Smooth muscle cell of the coronary artery (primary cell): ENCODE data around the gene GCHFR. TPM values are rescaled to one million over a fixed set of nuclear protein-coding genes. Genes with fewer than 3 reads are reported as not detected.

Experiments
- total RNA-seq: library from RNA; depleted of rRNA; stranded (reverse); fragments of >200 nt; gene quantifications from 2 replicates; pipeline ENCODE4 v1.2.3, GENCODE V29; 2014; ENCODE audit warnings: low replicate concordance

Gene GCHFR
- total RNA-seq: 1.5 and 2.5 TPM in 2 replicates

DNA sequence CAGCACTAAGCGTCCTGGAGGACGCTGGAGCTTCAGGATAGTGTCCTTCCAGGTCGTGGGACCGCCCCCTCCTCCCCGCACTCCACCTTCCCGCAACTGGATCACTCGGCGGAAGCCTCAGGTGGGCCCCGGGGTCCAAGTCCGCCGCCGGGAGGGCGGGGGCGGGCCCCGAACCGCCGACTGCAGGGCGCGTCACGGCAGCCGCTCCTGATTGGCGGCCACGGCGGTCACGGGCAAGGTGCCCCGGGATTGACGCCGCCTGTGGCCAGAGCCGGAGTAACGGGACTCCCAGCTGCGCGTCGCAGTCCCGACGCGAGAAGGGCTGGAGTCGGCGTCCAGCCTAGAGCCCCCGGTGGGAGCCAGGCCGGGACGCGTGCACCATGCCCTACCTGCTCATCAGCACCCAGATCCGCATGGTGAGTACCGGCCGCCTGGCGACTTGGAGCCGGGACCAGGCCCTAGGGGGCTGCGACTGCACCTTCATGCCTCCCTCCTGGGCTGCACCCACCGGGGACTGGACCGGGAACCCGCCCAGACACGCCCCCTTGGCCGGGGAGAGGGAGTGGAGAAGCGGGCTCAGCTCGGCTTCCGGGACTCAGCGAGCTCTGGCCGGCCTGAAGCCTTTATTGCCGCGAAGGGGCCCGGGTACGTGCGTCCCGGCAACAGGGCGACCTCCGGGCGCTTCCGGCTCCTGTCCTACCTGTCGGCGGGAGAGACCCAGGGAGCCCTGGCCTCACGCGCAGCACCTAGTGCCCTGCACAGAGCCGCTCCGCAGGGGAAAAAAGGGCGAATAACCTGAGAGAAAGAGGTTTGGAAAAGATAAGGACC is at the start of gene GCHFR:
TSS of gene GCHFR (plus strand) at position 268 of the 828 bp plus-strand sequence. CDS start at position 381, 113 bp downstream.

DNA sequence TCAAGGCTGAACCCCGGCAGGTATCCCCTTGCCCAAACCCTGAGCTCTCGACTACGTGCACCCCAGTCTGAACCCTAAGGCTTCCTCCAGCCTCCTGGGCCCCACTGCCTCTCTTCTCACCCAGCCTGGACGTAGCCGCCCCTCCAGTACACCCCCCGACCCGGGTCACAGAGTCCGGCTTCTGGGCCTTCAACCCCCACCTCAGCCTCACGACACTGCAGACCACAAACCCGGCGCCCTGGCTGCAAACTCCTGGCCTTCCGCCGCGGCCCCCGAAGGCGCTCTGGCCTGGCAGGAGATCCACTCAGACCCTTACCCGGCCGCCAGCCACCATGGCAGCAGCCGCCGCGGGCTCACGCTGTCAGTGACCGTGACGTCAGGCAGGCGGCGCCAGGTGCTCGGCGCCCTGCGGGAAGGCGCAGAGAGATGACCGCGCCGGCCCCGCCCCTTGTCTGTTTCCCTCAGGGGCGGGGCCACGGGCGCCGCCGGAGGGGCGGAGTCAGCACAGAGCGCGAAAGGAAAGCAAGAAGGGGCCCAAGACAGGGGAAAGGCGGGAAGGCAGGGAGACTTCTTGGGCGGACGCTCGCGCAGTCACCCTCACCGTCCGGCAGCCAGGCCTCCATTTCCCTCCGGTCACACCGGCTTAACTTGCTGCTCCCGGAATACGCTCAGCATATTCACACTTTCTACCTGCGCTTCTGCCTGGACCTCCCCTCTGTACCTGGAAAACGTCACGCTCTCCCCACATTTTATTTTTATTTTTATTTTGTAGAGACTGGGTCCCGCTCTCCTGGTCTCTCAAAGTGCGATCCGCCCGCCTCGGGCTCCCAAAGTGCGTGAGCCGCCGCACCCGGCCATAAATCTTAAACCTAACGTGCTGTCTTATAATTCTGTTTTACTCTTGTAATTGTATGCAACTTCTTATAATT is 8.7 kb upstream of the GCHFR start, which contains the start of gene RMDN3:
TSS of gene RMDN3 (minus strand) at position 372 of the 929 bp plus-strand sequence. CDS start 471 bp downstream, outside the sequence.

GRCh38 chr15:40769274-40770146 is 5.6 kb downstream of the GCHFR start, which contains the start of gene C15orf62:
Gene C15orf62, plus strand, starts transcription at chr15:40769980. Its CDS starts 516 bp downstream, at chr15:40770496.

DNA sequence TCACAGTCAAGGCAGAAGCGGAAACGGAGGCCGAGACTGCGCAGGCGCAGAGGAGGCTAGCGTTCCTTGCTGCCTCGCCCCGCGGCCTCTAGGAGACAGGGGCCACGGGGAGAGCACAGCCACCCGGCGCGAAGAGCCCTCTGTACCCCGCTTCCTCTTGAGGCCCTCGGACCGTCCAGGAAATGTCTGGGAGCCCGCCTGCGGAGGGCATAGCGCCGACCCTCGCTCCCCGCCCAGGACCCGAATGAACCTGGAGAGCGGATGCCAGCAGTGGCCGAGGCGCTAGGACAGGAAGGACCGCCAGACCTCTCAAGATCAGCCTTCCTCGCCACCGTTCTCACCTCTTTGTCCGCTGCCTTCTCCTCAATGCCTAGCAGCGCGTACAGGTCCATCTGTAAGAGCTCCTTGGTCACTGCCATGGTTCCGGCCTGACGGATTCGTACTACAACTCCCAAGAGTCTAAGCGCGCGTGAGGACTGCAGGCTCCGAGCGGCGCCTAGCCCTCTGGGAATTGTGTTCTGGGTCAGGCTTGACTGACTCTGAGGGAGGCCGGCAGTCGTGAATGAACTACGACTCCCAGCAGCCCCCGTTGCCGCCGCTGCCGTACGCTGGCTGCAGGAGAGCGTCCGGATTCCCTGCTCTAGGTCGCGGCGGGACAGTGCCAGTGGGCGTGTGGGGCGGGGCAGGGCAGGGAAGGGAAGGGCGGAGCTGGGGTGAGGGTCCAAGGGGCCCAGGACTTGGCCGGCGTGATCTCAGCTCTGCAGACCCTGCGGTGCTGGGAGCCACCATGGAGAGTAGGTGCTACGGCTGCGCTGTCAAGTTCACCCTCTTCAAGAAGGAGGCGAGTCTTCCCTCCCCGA is 43.4 kb downstream of the GCHFR start, which contains the start of the genes DNAJC17 and ZFYVE19:
TSS of gene DNAJC17 (minus strand) at position 446 of the 860 bp plus-strand sequence. CDS start at position 419, 27 bp downstream.
TSS of gene ZFYVE19 (plus strand) at position 62 of the 860 bp plus-strand sequence. CDS start at position 563, 501 bp downstream.

Other genes with a start within 250 kb of the GCHFR start
- gene CCDC32, start 199.0 kb upstream of the GCHFR start, total RNA-seq: 10.2 and 20.2 TPM in 2 replicates
- gene RPUSD2, start 194.8 kb upstream of the GCHFR start, total RNA-seq: 12.9 and 14.7 TPM in 2 replicates
- gene KNL1, start 169.8 kb upstream of the GCHFR start, total RNA-seq: 0.12 and 3.8 TPM in 2 replicates
- gene RAD51, start 68.9 kb upstream of the GCHFR start, total RNA-seq: 0.70 and 3.2 TPM in 2 replicates
- 16.7 and 20.5 TPM in 2 replicates for gene RMDN3, start 8.8 kb upstream of the GCHFR start, total RNA-seq
- gene C15orf62, start 5.9 kb downstream of the GCHFR start, total RNA-seq: under 0.01 TPM in 1 of 2 replicates, not detected in the other
- 13.2 and 13.9 TPM in 2 replicates for gene ZFYVE19, start 43.0 kb downstream of the GCHFR start, total RNA-seq
- gene DNAJC17, start 43.4 kb downstream of the GCHFR start, total RNA-seq: 15.6 and 30.9 TPM in 2 replicates
- gene PPP1R14D, start 64.6 kb downstream of the GCHFR start, total RNA-seq: not detected in 2 replicates
- 0.23 TPM in 1 of 2 replicates, not detected in the other for gene SPINT1, start 80.0 kb downstream of the GCHFR start, total RNA-seq
- gene RHOV, start 110.2 kb downstream of the GCHFR start, total RNA-seq: under 0.01 TPM in 1 of 2 replicates, not detected in the other
- 36.3 and 54.9 TPM in 2 replicates for gene VPS18, start 130.4 kb downstream of the GCHFR start, total RNA-seq
- under 0.01 and 1.6 TPM in 2 replicates for gene DLL4, start 165.3 kb downstream of the GCHFR start, total RNA-seq
- gene CHAC1, start 189.4 kb downstream of the GCHFR start, total RNA-seq: 5.7 and 31.8 TPM in 2 replicates